PFSK-1 (cell line): ENCODE data around the gene MGST2.

Experiments
- FOXP2 ChIP-seq: optimal IDR thresholded peaks from 2 replicates; pipeline ENCODE3; 2011; ENCODE audit warnings: borderline replicate concordance, control low read depth, inconsistent platforms; ENCODE audit not compliant: insufficient read depth; ENCODE audit errors: extremely low read length, extremely low read depth
- POLR2AphosphoS5 ChIP-seq: IDR thresholded peaks from 2 replicates; pipeline ENCODE4 v1.6.1; 2012; ENCODE audit warnings: low read depth, mild to moderate bottlenecking, control low read depth, low read length, moderate library complexity
- REST ChIP-seq, 2 experiments: IDR thresholded peaks; 2 replicates each; pipeline versions ENCODE4 v1.6.1 to v1.8.0; 2011 to 2012; ENCODE audit warnings: low read depth in 2 of 2, low read length in 2 of 2, control low read depth in 1 of 2, inconsistent platforms in 1 of 2, mild to moderate bottlenecking in 1 of 2, moderate library complexity in 1 of 2; ENCODE audit not compliant: insufficient read depth in 1 of 2
- SIN3A ChIP-seq: IDR thresholded peaks from 2 replicates; pipeline ENCODE4 v1.6.1; 2012; ENCODE audit warnings: mild to moderate bottlenecking, low read length, moderate library complexity, borderline replicate concordance; ENCODE audit not compliant: insufficient read depth
- TAF1 ChIP-seq: IDR thresholded peaks from 2 replicates; pipeline ENCODE4 v1.6.1; 2012; ENCODE audit warnings: low read length, control low read depth, borderline replicate concordance; ENCODE audit not compliant: insufficient read depth

MGST2 gene

GRCh38 chr4:139728840-139729239 lies 63.2 kb downstream of the MGST2 start:
- TF ChIP-seq SIN3A (no peak), REST (IDR thresholded peaks at IDR 0.05; ENCODE audit: insufficient read depth in 1 of 2, low read depth in 2 of 2, low read length in 2 of 2) (no peak), POLR2AphosphoS5 (no peak), FOXP2 (no peak), TAF1 (no peak)

GRCh38 chr4:139732991-139733570 lies 67.5 kb downstream of the MGST2 start:
- TF ChIP-seq SIN3A (no peak), POLR2AphosphoS5 (no peak), TAF1 (no peak), REST (IDR thresholded peaks at IDR 0.05; ENCODE audit: insufficient read depth in 1 of 2, low read depth in 2 of 2, low read length in 2 of 2) (no peak), FOXP2 (no peak)

- no peak for TF ChIP-seq TAF1
- TF ChIP-seq FOXP2 = no peak
- TF ChIP-seq REST (IDR thresholded peaks at IDR 0.05; ENCODE audit: insufficient read depth in 1 of 2, low read depth in 2 of 2, low read length in 2 of 2) = no peak
- TF ChIP-seq SIN3A = no peak
- no peak for TF ChIP-seq POLR2AphosphoS5
Observed at GRCh38 chr4:139734201-139734874, 68.7 kb downstream of the MGST2 start.

- no peak for TF ChIP-seq TAF1
- no peak for TF ChIP-seq POLR2AphosphoS5
- TF ChIP-seq FOXP2 = peak; percentile 82
- no peak for TF ChIP-seq SIN3A
- TF ChIP-seq REST (IDR thresholded peaks at IDR 0.05; ENCODE audit: insufficient read depth in 1 of 2, low read depth in 2 of 2, low read length in 2 of 2) = 0 out of 4 replicates have a peak, but pooled peaks of 1 of the 2 experiments have one; percentile 9
Observed at GRCh38 chr4:139734875-139735380, 69.3 kb downstream of the MGST2 start.
